ENCODE measurements around the gene MLF2. TPM values are rescaled to one million over a fixed set of nuclear protein-coding genes. Genes with fewer than 3 reads are reported as not detected.

MLF2 gene
- polyA plus RNA-seq, 1 experiment: 345 TPM

DNA sequence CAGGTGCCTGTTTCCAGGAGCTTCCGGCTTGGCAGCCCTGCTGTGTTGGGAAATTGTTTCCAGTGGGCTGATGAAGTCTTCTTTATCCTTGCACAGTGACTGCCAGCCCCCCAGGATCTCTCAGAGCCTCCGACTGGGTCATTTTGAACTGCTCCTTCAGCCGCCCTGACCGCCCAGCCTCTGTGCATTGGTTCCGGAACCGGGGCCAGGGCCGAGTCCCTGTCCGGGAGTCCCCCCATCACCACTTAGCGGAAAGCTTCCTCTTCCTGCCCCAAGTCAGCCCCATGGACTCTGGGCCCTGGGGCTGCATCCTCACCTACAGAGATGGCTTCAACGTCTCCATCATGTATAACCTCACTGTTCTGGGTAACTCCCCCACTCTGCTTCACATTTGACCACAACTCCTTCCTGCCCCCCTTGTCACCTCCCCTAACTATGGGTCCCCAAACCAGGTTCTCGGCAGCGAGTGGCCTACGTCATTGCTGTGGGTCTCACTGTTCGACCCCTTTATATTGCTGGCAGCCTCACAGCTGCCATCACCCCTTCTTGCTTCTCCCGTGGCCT lies 21.6 kb upstream of the MLF2 start:
- no peak overlapping the region for H3K4me3 ChIP-seq (ENCODE audit: low read depth, low read length)
- DNase-seq (ENCODE audit: low read depth): no peak
- H3K27me3 ChIP-seq (ENCODE audit: control insufficient read depth, insufficient read depth, low read length): no peaks in the 10 kb centered on the region
- TF ChIP-seq, protein P1, sequence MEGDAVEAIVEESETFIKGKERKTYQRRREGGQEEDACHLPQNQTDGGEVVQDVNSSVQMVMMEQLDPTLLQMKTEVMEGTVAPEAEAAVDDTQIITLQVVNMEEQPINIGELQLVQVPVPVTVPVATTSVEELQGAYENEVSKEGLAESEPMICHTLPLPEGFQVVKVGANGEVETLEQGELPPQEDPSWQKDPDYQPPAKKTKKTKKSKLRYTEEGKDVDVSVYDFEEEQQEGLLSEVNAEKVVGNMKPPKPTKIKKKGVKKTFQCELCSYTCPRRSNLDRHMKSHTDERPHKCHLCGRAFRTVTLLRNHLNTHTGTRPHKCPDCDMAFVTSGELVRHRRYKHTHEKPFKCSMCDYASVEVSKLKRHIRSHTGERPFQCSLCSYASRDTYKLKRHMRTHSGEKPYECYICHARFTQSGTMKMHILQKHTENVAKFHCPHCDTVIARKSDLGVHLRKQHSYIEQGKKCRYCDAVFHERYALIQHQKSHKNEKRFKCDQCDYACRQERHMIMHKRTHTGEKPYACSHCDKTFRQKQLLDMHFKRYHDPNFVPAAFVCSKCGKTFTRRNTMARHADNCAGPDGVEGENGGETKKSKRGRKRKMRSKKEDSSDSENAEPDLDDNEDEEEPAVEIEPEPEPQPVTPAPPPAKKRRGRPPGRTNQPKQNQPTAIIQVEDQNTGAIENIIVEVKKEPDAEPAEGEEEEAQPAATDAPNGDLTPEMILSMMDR (IDR thresholded peaks at IDR 0.05; ENCODE audit: insufficient read depth, low read depth, low read length): no peak
- POLR2A ChIA-PET: interaction anchor here (0.7 kb wide), 1 partner anchor 303 kb away, joined by 3 read pairs; no protein-coding TSS in a partner anchor
- CTCF ChIA-PET: interaction anchor here (1.5 to 17.2 kb wide), 2 partner anchors 8 to 17 kb away, joined by 8 to 222 read pairs; partner anchors contain the start of genes MLF2 and PTMS
- H3K36me3 ChIP-seq (ENCODE audit: control insufficient read depth, insufficient read depth, low read length): peaks cover 16% of the 10 kb centered on the region

DNA sequence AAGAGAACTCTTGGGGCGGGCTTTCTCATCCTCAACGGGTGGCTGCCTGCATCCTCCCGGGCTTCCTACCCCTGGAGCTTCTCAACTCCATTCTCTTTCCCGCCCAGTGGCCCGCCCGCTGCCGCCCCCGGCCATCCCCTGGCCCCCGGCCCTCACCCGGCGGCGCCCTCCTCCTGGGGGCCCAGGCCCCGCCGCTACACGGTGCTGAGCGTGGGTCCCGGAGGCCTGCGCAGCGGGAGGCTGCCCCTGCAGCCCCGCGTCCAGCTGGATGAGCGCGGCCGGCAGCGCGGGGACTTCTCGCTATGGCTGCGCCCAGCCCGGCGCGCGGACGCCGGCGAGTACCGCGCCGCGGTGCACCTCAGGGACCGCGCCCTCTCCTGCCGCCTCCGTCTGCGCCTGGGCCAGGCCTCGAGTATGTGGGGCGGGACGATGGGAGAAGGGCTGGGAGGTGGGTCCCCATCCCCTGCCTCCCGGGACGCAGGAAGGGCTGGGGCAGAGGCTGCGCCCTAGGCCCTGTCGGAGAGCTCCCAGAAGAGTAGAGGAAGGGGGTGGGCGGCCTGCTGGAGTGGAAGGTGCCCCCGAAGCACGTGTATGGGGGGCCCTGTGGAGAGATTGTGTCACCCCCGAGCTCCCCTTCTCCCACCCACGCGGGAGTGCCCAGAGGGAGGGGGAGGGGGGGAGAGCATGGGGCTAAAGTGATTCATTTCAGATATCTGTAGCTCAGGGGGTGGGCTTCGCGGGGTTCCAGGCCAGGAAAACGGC lies 20.8 kb upstream of the MLF2 start:
- ChIA-PET POLR2A (interaction anchor here (0.7 kb wide), 1 partner anchor 303 kb away, joined by 3 read pairs; no protein-coding TSS in a partner anchor), CTCF (interaction anchor here (1.5 to 17.2 kb wide), 2 partner anchors 7 to 16 kb away, joined by 8 to 222 read pairs; partner anchors contain the start of genes MLF2 and PTMS)
- DNase-seq (ENCODE audit: low read depth): no peak
- TF ChIP-seq, protein P1 (IDR thresholded peaks at IDR 0.05; ENCODE audit: insufficient read depth, low read depth, low read length): no peak
- H3K4me3 ChIP-seq (ENCODE audit: low read depth, low read length): no peak overlapping the region
- H3K36me3 ChIP-seq (ENCODE audit: control insufficient read depth, insufficient read depth, low read length): peaks cover 18% of the 10 kb centered on the region
- H3K27me3 ChIP-seq (ENCODE audit: control insufficient read depth, insufficient read depth, low read length): no peaks in the 10 kb centered on the region

DNA sequence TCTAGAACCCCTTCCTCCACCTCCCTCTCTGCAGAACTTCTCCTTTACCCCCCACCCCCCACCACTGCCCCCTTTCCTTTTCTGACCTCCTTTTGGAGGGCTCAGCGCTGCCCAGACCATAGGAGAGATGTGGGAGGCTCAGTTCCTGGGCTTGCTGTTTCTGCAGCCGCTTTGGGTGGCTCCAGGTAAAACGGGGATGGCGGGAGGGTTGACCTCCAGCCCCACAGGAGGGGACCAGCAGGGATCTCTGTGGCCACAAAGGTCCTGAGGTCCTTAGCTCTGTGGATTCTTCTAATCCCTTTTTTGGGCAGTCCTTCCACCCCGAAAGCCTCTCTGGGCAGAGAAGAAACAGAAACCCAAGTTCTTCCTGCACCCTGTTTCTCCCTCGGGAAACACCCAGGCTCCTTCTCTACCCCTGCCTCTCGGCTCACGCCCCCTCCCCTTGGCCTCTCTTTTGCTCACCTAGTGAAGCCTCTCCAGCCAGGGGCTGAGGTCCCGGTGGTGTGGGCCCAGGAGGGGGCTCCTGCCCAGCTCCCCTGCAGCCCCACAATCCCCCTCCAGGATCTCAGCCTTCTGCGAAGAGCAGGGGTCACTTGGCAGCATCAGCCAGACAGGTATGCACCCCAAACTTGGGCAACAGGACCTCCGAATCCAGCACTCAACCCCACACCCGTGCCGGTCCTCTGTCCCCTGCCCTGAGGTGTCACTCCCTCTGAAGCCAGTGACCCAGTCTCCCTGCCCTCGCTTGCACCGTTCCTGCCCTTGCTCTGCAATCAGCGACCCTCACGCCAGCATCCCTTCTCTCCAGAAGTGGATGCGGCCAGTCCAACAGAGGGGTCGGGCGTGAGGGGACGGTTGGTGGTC lies 20.0 kb upstream of the MLF2 start:
- ChIA-PET CTCF (interaction anchor here (17.2 kb wide), 1 partner anchor 15 kb away, joined by 222 read pairs; the partner anchor contains the start of gene MLF2), POLR2A (no interaction called here)
- TF ChIP-seq, protein P1 (IDR thresholded peaks at IDR 0.05; ENCODE audit: insufficient read depth, low read depth, low read length): no peak
- Histone ChIP-seq H3K4me3 (ENCODE audit: low read depth, low read length) (no peak overlapping the region), H3K36me3 (ENCODE audit: control insufficient read depth, insufficient read depth, low read length) (peaks cover 18% of the 10 kb centered on the region), H3K27me3 (ENCODE audit: control insufficient read depth, insufficient read depth, low read length) (no peaks in the 10 kb centered on the region)
- no peak for DNase-seq (ENCODE audit: low read depth)

DNA sequence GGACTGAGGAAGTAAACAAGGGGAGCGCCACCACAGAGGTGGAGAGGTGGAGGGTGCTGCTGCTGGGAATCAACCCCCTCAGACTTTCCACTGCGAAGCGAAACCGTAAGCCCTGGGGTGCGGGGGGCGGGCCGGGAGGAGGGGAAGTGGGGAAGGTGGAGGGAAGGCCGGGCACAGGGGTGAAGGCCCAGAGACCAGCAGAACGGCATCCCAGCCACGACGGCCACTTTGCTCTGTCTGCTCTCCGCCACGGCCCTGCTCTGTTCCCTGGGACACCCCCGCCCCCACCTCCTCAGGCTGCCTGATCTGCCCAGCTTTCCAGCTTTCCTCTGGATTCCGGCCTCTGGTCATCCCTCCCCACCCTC lies 19.4 kb upstream of the MLF2 start, which contains the start of gene LAG3:
TSS of gene LAG3 (plus strand) at position 190 of the 365 bp plus-strand sequence. CDS start 333 bp downstream, outside the sequence.
- ChIA-PET CTCF (interaction anchor here (0.6 to 17.2 kb wide), 3 partner anchors 15 to 560 kb away, joined by 3 to 222 read pairs (median 3); partner anchors contain the start of gene MLF2), POLR2A (interaction anchor here (0.6 kb wide), 2 partner anchors 20 to 25 kb away, joined by 4 to 7 read pairs; no protein-coding TSS in a partner anchor)
- Histone ChIP-seq H3K36me3 (ENCODE audit: control insufficient read depth, insufficient read depth, low read length) (peaks cover 18% of the 10 kb centered on the region), H3K4me3 (ENCODE audit: low read depth, low read length) (no peak within 1 kb of the TSS), H3K27me3 (ENCODE audit: control insufficient read depth, insufficient read depth, low read length) (no peaks in the 10 kb centered on the region)
- TF ChIP-seq, protein P1 (IDR thresholded peaks at IDR 0.05; ENCODE audit: insufficient read depth, low read depth, low read length): no peak
- DNase-seq (ENCODE audit: low read depth): no peak

All from BJ (cell line).